HG03095 (cell line): ENCODE results near the gene IL3.

Experiments used
- ATAC-seq: cut with Tn5 transposase; IDR thresholded peaks from one replicate; pipeline ENCODE4 v1.9.1; 2021; ENCODE audit warnings: moderate library complexity; ENCODE audit not compliant: unreplicated experiment

Gene IL3

DNA sequence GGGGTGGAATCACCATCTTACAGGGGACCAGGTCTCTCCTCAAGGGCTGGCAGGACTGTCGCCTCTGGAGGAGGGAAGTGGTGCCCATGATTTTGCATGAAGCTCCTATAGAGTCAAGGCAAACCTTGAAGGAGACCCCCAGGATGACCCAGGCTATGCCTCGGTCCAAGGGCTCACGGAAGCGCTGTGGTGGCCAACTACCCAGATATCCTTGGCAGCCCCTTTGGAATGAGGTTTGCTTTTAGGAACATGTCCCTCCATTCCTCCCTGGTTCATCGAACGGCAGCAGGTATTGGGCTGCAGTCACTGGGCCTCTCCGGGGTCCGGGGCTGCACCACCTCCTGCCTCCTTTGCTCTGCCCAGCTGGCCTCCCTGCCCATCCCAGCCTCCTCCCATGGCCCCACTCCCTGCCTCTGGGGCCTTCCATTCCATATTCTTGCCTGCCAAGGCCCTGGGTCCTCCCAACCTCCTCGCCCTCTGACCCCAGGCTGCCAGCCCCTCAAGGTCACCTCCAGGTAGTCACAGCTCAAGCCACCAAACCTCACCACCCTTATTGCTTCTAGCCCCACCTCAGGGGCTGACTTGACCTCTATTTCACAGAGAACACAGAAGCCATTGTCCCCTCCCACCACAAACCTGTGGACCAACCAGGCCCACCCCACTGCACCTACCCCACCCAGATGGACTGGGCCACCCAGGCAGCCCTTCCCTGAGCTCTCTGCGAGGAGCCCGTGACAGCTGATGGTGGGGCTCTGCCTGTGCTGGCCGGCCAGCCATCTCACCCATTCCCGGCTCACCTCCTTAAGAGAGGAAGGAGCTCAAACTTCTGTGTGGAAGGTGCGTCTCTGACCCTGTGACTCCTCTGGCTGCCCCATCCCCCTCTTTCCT lies 3.6 kb upstream of the IL3 start:
- no peak for ATAC-seq

DNA sequence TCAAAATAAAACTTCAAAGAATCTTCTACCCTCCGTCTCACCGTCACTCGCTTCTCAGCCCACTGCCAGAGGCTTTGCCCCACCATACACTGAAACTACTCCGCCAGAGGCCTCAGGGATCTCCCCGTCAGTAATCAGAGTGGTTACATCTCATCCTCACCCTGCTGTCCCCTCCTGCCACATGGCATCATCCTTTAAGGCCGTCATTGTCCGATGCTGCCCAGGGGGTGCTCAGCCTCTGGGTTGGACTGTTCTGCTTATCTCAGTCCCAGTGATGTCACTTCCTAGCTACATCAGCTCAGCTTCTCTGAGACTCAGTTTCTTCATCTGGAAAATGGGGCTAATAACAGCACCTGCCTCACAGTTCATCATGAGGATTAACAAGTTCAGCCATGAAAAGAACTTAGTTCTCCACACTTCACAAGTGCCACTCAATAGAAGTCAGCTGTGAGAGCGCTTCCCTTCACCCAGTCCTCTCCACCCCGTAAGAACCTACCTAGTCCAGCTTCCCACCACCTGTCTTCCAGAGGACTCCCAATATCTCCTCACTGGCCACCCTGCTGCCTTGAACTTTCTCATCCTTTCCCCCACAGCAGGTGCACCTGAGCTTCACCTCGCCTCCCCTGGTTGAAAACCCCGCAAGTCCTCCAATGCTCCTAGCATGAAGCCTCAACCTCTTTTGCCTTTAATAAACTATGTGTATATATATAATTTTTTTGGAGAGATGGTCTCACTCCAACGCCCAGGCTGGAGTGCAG lies 2.8 kb upstream of the IL3 start:
- ATAC-seq = no peak

DNA sequence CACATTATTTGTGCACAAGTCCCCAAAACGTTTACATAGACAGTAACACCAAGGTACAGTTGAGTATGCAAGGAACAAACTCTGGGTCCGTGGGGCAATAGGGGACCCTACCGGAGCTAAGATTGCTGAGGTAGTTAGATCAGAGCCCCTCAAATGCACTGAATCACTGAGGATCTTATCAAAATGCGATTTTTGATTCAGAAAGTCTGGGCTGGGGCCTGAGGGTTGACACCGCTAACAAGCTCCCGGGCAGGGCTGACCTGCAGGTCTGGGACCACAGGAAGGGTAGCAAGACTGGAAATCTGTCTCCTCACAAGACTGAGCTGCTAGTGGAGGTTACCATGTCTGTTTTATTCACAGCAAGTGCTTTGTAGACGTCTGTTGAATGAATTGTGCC lies 1.8 kb upstream of the IL3 start:
- ATAC-seq = no peak

DNA sequence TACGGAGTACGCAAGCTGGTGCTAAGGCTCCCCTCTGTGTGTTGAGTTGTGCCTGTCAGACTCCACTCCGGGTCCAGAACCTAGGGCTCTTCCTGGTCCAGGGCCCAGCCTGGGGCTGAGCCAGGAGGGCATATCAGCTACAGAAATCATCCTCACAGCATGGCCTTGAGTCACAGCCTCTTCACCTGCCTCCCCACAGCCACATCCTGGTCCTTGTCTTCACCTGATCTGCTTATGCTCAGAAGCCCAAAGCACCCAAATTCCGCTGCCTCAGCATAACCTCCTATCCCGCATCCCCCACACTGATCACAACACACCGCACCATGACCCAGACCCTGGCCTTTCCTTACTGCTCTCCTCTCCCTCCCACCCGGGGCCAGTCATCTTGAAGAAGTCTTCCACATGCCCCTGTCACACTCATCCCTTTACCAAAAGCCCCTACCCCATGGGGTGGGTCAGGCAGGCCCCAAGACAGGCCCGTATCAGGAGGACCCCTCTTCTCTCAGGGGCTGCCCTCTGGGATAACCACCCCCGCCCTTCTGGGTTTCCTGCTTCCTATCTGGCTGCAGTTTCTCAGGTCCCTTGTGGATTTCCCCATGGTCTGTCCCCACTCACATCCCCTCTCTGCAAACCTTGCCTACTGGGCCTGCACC lies 1.3 kb upstream of the IL3 start:
- no peak for ATAC-seq

DNA sequence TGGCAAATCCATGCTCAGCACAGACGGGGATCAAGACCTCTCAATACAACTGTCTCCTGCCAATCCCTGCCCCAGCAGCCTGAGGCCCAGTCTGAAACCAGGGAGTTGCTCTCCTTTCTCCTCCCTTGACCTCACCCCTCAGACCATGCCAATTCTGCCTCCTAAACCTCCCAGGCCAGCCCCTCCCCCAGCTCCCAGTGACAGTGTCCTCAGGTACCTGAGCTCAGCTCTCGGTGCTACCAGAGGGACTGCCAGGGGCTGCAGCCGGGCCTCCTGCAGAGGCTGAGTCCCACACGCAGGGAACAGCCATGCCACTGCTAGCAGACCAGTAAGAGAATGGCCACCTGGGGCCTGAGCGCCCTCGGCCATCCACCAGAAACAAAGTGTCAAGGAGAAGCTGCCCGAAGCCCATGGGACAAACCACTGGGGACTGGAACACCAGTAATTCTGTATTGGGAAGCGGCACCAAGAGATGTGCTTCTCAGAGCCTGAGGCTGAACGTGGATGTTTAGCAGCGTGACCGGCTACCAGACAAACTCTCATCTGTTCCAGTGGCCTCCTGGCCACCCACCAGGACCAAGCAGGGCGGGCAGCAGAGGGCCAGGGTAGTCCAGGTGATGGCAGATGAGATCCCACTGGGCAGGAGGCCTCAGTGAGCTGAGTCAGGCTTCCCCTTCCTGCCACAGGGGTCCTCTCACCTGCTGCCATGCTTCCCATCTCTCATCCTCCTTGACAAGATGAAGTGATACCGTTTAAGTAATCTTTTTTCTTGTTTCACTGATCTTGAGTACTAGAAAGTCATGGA lies 557 bp upstream of the IL3 start:
- no peak for ATAC-seq

DNA sequence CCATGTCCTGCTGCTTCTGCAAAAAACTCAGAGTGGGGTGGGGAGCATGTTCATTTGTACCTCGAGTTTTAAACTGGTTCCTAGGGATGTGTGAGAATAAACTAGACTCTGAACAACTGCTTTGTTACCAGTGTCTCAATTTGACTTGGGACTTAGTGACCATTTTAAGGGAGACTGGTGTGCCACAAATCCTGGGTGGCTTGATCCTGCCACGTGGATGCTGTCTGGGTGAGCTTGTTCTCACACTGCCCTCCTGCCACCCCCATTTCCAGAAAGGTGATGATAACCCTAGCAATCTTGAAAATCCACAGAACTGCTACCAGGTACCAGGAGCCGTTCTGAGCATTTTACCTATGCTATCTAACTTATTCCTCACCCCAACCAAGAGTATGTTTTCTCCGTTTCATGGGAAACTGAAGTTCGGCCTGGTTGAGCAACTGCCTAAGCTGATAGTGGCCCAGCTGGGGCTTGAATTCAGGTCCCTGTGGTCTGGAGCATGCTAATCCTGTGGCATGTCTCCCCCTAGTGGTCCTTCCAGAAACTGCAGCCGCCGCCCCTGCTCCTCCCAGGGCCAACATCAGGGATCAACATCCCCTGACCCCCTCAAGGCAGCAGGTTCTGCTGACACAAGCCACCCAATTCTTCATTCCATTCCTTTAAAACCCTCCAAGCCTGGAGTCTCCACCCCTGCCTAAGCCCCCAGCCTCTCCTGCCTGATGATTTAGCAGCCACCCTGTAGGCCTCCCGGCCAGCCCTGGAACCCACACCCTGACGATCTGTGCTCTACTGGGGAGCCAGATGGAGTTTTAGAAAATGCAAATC lies 2.8 kb downstream of the IL3 start:
- peak; percentile 51 for ATAC-seq

DNA sequence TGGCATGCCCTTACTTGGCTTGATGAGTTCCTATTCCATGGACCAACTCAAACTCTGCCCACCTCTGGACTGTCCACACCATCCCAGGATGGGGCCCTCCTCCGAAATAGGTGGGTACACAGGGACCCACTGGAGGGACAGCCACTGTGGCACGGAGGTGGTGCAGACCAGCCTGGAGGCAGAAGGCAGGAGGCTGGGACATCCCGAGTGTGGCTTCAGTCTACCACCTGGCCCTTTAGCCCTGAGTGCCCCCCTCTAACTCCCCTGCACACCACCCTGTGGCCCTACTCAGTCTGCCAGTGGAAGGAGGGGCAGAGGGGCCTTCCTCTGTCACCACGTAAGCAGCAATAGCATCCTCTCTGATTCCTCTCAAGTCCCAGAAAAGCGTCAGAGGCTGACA lies 3.7 kb downstream of the IL3 start:
- ATAC-seq = no peak

DNA sequence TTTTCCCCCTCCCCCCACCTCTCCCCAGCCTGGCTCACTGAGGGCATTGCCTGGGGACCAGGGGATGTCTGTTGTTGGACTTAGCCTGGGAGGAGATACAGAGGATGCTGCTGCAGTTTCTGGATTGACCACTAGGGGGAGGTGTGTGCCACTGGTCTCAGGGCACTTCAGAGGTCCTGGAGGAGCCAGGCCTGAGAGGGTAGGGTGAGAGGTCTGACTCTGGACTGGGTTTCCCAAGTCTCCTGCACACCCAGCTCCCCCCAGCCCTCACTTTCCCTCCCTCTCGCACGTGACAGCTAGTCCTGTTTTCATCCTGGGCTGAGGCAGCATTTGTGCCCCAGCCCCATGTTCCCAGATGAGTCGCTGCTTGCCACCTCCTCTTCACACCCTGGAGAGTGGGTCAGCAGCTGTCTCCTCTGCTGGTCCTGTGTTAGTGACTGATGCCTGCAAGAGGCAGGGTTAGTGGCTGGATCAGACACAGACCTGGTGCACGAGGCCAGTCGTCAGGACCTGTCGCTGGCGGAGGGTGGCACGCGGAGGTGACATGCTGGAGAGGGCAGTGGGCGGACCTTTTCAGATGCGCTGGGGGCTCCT lies 4.4 kb downstream of the IL3 start:
- ATAC-seq = peak; percentile 63

DNA sequence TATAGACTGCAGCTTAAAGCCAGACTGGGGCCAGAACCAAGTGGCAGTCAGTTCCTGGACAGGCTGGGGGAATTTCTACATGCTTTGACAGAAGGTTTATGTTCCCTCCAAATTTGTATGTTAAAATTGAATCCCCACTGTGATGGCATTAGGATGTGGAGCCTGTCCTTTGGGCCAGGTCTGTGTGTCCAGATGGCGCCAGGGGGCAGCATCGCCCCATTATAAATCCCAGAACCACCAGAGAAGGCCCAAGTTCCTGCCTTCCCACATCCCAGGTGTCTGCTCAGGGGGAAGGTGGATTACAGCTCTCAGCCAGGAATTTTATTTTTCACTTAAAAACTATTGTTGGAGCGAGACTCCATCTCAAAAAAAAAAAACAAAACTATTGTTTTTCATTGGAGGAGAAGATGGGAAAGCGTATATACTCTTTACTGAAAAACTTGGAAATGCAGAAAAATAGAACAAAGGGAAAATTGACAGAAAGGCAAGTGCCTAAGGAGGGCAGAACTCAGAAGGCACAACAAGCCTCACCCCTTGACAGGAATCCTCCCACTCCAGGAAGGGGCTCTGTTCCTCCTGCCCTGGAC lies 5.0 kb downstream of the IL3 start:
- no peak for ATAC-seq

DNA sequence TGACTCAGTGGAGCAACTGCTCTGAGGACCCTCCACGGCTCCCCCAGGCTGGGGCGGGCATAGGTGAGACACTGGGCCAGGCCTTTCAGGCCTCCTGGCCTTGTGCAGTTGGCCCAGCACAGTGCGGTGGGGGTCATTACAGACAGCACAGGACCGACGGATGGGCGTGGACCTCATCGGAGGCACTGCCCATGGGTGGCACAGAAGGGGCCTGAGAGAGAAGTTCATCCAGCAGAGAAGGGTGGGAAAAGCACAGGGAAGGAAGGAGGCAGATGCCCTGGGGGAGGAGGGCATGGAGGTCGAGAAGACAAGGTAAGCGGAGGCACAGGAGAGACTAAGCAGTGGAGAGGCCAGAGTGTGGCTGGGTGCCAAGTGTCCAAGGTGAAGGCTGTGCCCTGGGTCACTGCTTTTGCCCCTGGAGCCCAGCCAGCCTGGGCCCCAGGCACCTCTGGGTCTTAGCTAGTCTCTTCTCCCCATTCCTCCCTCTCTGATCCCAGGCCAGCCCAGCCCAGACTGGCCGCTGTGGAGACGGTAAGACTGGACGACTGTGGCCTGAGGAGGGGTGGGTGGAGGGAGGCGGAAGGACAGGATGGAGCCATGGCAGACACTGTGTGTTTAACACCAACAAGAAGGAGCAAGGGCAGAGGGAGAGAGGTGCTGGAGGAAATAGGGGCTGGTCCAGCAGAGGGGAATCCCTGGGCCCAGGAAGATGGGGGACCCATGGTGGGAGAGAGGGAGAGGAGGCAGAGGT lies 5.7 kb downstream of the IL3 start:
- ATAC-seq = no peak

DNA sequence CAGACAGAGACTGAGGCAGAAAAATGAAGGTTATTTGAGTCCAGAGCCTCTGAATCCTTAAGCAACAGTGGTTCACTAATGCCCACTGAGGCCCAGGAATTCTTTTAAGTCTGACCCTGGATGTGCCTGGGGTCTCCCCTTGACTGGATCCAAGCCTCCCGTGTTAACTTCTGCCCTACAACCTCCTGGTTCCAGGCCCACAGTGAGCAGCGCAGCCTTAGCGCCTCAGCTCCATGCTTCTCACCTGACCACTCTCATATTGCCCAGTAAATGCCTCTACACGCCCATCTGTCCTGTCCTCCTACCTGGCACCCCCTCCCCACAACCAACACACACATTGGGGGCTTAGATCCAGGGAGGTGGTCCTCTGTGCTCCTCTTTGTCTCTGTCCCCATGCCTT lies 6.4 kb downstream of the IL3 start:
- no peak for ATAC-seq

DNA sequence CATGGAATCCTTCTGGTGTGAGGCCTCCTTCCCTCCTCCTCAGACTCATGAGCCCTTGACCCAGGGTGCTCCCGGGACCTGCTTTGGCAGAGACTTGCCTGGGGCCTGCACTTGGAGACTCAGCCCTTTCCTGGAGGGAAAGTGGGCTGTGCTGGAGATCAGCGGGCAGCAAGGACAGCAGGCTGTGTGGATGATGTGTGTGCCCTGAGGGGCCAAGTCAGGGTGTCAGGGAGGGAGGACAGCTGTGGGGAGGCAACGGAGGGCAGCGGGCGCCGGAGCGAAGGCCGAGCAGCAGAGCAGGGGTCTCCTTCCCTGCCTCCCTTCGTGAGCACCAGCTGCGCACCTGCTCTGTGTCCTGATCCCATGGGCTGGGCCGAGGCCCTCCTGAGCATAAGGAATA lies 7.0 kb downstream of the IL3 start:
- no peak for ATAC-seq

DNA sequence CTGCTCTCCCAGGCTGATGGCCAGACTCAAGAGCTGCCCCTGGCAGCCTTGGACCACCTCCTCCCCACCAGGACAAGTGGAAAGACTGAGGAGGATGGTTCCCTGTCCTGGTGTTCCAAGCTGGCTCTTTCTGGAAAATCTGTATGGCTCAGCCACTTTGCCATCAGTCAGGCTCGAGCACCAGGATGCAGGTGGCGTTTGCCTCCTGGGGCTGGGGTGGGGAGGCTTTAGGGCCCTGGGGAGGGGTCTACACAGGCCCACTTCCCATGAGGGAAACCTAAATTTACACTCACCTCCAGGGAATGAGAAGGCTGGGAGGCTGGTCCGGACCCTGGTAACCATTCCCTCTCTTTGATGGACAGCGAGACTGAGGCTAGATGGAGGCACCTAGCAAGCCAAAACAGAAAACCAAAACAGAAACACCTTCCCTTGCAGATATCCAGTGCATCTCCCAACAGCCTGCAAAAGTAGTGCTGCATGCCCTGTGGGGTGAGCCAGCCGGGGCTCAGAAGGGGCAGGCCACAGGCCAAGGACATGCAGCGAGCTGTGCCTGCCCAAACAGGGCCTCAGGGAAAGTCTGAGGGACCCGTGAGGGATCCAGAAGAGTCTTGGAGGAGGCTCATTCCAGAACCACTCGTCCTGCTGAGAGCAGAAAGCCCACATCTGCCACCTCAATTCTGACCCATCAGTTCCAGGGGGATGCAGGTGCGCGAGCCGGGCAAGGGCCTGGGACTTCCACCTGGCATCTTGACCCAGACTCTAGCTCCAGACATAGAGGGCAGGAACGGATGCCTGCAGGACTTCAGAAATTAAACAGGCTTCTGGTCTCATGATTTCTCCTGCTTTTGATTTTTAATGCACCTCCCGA lies 7.7 kb downstream of the IL3 start:
- no peak for ATAC-seq

DNA sequence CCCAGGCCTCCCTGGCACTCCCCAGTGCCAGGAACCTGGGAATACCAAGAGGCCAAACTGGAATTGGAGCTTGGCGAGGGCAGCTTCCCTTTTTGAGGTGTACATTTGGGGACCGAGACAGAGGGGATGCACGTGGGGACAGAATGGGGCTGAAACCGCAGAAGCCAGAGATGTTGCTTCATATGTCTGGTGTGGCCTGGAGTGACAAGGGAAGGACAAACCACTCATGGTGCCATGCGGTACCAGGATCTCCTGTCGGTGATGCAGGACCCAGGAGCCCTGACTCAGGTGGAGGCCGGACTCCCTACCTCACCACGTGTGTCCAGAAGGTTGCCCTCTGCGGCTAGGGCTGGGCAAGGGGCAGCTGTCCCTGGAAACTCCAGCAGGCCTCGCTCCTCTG lies 9.1 kb downstream of the IL3 start:
- ATAC-seq = no peak

DNA sequence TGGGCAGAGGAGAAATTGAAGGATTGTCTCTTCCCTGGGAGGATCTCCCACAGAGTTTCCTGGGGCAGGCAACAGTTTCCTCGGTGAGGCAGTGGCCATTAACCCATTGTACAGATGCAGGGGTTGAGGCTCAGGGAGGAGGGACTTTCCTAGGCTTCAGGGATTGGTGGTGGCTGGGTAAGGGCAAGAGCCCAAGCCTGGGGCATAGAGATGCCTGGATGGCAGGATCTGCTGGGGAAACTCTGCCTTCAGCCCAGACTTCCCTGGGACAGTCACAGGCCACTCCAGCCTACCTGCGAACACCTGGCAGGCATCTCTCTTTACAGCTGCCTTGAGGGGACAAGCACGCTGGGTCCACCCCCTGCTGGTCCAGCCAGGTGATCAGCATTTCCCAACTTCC lies 9.5 kb downstream of the IL3 start:
- ATAC-seq = no peak

DNA sequence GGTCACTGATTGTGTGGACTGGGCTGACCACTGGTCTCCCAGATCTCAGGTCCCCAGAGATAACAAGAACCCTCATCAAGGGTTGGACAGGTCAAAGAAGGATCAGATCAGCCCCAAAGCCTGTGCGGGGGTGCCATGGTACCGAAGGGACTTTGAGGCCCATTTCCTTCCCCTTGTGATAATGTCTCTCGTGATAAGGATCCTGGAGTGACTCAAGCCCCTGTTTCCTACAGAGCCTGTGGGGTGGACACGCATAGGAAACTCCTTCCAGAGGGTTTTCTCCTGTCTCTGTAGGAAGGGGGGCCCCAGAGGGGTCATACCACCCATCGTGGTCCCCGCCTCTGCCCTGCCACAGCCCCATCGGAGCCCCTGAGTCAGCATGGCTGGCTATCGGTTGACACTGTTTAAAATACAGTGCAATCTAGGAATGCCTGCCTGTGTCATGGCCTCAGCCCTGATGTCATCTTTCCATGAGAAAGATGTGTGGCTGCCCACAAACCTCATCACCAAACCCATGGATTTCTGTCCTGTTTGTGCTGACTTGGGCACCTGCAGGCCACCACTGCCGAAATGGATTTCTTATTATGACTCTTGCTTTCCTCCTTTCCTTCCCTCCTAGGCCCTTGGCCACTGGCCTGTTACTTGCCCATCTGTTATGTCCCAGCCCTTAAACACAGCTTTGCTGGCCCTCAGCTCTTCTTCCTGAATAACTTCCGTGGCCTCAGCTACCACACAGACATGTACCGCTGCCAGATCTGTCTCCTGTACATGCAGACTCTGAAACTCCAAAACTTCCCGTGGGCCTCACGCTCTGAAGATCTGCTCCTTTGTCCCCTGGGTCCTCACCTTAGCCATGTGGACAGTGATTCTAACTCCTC lies 10.2 kb downstream of the IL3 start:
- ATAC-seq = no peak

DNA sequence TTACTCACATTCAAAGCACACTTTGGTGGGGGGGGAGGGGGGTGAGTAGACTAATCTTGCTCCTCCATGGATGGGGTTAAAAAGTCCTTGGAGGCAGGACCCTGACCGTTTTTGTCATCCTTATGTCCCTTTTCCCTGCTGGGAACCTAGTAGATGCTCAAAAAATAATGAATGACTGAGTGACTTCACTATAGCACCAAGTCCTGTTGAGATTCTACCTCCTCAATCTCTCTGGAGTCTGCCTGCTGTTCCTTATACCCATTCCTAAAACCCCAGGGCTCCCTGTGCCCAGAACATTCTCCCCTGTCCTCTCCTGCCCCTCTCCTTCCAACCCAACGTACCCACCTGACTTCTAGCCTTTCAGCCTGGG lies 10.9 kb downstream of the IL3 start:
- ATAC-seq = no peak
